HG02885 (cell line): ENCODE measurements around the gene COMT.

Experiments used
- ATAC-seq: cut with Tn5 transposase; IDR thresholded peaks from one replicate; pipeline ENCODE4 v1.9.1; 2021; ENCODE audit warnings: mild to moderate bottlenecking; ENCODE audit not compliant: unreplicated experiment, poor library complexity

COMT gene

DNA sequence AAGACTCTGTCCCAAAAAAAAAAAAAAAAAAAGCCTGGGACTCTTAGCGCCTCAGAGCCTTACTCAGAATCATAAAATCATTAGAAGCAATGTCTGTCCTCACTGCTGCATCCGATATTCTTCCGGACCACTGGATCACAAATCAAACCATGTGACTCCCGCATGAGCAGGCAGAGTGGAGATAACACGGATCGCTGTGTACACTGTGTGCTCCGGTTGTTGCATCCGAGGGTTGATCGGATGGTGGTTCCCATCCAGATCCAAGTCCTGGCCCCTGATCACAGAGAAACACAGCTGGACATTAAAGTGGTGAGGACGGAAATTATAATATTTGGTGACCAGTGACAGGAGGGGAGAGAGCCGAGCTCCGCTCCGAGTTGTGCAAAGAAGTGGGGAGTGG is 9.8 kb downstream of the COMT start:
- no peak for ATAC-seq

DNA sequence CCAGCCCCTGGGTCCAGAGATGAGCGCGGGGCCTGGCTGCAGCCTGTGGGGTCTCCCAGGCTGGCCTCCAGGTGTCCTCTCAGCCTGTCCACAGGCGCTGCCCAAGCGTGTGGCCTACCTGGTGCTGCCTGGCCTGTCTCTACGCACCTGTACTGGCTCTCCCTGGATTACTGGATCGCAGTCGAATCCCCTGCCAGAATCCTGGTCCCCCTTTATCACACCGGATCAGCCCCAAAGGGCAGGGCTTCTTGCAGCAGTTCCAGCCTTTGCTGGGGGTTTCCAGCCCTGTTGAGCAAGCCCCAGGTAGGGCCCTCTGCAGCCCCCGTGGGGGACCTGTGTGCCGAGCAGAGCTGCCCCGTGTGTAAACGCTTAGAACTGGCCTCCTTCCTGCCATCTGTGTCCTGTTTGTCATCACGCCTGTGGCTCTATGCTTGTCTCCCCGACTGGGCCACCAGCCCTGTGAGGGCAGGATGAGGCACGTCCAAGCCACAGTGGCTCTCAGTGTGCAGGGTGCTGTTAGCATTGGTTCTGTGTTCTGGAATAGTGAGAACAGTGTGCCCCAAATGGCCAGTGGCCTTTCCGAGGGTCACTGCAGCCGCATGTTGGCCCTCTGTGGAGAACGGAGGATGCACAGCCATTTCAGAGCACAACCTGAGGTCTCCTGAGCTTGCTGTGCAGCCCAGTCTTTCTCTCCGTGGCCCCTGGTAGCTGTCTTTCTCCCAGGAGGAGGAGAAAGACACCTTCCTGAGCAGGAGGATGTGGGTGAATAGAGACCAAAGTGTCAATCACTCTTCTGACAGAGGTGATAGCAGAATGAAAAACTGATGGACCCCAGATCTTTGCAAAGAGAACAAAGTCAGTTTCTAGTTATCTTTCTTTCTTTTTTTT is 13.9 kb downstream of the COMT start:
- ATAC-seq = no peak

DNA sequence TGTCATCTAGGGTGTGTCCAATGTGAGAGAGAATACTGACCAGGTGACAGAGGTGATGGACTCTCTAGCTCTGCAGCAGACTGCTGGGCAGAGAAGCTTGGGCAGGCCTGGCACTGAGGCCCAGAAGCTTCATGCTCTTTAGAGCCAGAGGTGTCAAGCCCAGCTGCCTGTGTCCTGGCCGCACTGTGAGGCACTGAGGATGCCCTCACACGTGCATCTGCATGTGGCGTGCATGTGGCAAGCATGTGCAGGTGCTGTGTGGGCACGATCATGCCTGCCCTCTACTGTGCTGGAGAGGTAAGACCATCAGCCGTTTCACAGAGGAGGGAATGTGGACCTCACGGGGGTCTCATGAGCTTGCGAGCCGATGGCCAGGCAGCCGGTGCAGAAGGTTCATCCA is 15.9 kb downstream of the COMT start:
- ATAC-seq = no peak

DNA sequence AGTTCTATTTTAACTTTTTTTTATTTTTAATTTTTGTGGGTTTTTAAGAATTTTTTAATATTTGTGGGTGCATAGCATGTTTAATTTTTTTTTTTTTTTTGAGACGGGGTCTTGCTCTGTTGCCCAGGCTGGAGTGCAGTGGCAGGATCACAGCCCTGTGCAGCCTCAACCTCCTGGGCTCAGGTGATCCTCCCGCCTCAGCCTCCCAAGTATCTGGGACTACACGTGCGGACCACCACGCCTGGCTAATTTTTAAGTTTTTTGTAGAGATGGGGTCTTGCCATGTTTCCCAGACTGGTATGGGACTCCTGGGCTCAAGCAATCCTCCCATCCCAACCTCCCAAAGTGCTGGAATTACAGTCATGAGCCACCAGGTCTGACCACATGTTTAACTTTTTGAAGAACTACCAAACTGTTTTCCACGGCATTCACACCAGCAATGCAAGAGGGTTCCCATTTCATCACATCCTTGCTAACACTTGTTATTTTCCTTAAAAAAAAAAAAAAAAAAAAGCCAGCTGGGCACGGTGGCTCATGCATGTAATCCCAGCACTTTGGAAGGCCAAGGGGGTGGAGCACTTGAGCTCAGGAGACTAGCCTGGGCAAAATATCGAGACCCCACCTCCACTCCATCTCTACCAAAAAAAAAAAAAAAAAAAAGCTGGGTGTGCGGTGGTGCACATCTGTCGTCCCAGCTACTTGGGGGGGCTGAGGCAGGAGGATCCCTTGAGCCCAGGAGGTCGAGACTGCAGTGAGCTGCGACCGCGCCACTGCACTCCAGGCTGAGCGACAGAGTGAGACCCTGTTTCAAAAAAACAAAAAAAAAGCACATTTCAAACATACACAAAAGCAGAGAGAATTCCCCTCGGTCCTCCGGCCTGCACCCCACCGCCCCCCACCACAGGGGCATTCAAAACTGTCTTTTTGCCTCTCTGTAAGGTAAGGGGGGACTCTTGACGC is 16.8 kb downstream of the COMT start:
- no peak for ATAC-seq

DNA sequence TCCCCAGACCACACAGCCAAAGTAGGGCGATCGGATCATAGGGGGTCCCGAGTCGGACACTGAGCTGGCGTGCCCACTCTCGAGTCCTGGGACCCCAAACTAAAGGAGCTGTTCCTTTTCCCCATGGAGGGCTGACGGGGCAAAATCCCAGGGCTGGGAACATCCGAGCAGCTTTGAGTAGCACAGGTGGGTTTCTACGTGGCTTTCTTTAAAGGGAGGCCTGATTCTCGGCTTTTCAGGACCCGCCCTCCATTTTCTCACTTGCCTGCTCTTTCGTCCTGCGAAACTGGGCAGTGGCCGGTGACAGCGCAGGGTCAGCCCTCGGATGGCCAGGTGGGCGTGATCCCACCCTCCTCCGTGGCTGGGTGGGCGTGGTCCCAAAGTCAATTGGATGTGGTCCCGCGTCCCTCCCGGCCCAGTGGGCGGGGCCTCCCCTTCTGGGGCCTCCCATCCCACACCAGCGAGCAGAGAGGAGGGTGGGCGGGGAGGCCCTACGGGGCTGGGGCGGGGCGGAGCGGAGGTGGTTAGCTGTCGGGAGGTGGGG is 17.5 kb downstream of the COMT start:
- ATAC-seq = no peak

DNA sequence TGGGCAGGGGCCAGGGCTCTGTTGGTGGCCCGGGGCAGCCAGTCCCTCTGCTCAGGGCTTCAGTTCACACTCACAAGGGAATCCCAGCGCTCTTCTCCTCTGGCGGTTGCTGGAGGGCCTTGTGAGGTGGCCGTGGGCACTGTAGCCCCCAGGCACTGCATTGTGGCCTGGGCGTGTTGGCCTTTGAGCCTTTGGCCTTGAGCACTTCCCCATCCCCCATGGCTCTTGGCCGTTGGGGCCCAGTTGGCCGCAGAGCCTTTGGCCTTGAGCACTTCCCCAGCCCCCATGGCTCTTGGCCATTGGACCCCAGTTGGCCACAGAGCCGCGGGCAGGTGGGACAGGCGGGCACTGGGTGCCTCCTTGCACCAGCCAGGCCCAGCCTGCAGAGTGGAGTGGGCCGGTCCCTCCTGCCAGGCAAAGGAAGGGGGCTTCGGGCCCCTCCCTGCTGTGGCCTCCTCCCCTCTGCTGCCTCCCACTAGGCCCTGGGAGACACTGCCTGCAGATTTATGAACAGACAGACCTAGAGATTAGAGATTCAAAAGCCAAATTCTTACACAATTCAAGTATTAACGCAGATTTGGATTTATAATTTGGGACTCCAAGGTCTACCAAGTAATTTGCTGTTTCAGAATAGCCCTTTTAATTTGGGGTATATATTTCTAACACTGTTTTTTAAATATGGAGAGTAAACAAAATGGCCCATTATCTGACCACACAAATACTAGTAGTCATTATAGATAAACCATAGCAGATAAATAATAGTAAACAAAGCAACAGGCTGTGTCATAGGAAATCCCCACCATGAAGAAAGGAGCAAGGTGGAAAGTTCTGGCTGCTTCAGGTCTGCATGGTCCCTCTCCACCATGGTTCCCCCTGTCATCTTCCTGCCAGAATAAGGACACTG is 18.3 kb downstream of the COMT start:
- no peak for ATAC-seq

DNA sequence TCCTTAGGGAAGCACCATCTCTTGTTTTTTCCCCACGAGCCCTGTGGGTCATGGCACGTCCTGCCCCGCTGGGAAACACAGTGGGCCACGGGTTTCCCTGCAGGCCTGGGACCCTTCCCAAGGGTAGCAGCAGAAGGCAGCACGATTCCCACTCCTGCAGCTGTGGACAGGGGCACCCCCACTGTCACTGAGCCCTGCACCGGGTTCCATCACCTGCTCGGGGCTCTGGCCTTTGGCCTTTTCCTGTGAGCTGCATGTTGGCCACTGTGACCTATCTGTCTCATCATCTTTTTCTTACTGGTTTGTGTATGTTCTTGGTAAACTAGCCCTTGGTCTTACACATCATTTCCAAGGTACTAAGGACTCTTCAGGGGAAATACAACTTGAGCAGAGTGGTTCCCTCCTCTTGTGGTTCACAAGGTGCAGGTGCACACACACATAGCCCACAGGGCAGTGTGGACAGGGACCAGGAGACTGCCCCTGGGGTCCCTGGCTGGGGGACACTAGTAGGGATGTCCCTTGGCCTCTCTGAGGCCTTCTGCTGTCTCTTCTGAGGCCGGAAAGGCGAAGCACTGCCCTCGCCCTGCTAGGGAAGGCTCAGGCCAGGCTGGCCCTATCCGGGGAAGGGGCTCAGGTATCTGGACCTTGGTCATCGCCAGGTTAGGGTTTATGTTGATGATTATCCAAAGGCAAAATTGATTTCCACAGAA is 19.1 kb downstream of the COMT start:
- no peak for ATAC-seq

DNA sequence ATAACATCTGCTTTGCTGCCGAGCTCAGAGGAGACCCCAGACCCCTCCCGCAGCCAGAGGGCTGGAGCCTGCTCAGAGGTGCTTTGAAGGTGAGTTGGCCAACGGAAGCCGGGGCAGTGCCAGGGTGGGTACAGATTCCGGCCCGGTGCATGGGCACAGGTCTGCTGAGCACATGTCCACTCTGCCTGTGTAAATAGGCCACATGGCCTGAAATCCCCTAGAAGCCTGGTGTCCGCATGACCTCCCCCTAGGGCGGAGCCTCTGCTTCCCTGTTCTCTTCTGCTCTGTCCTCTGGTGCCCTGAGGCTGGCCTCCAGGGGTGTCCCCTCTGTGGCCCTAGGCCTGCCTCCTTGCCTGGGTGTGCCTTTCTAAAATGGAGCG is 19.6 kb downstream of the COMT start:
- ATAC-seq = no peak

DNA sequence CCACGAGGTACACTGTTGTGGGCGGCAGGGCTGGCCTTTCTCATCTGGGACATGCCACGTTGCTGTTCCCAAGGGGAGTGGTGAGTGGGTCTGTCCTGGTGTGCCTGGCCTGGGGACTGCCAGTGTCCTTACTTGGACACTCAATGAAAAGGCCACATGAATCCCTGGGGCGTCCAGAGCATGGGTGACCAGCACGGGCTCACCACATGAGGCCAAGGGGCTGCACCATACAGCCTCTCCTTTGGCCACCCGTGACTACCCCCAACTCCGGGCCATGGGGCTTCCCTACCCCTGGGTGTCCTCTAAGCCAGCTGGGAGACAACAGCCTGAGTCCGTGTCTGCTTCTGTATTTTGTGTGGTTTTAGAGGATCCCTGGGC is 20.3 kb downstream of the COMT start:
- ATAC-seq = no peak

DNA sequence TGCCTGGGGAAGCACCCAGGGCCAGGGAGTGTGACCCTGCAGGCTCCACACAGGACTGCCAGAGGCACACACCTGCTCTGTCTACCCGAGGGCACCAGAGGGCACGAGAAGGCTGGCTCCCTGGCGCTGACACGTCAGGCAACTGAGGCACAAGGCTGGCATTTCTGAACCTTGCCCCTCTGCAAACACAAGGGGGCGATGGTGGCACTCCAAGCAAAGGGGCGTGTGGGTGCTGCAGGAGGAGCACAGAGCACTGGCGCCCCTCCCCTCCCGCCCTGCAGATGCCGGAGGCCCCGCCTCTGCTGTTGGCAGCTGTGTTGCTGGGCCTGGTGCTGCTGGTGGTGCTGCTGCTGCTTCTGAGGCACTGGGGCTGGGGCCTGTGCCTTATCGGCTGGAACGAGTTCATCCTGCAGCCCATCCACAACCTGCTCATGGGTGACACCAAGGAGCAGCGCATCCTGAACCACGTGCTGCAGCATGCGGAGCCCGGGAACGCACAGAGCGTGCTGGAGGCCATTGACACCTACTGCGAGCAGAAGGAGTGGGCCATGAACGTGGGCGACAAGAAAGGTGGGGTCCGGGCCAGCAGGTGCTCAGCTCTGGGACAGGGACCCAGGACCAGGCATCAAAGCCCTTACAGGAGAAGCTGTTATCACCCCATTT is 20.8 kb downstream of the COMT start:
- ATAC-seq = no peak

DNA sequence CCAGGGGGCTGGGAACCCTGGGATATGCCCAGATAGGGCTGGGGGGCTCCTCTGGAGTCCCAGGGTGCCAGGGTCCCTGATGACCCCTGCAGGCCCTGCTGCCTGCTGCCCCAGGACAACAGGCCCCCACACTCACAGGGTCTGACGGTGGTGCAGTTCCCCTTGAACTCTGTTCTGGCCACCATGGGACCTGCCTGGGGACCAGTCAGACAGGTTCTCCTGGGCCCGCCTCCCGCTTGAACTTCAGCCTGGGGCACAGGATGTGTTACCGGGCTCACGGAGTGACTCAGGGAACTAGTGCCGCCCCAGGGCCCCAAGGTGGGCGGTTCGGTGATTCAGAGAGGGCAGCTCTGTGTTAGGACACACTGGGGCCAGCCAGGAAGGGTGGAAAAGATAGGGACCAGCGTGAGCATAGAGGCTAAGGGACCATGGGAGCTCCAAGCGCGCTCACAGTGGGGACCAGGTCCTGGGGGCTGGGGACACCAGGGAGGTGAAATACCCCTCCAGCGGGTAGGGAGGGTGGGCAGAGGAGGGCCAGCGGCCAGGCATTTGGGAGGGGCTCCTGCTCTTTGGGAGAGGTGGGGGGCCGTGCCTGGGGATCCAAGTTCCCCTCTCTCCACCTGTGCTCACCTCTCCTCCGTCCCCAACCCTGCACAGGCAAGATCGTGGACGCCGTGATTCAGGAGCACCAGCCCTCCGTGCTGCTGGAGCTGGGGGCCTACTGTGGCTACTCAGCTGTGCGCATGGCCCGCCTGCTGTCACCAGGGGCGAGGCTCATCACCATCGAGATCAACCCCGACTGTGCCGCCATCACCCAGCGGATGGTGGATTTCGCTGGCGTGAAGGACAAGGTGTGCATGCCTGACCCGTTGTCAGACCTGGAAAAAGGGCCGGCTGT is 21.6 kb downstream of the COMT start:
- ATAC-seq = no peak

DNA sequence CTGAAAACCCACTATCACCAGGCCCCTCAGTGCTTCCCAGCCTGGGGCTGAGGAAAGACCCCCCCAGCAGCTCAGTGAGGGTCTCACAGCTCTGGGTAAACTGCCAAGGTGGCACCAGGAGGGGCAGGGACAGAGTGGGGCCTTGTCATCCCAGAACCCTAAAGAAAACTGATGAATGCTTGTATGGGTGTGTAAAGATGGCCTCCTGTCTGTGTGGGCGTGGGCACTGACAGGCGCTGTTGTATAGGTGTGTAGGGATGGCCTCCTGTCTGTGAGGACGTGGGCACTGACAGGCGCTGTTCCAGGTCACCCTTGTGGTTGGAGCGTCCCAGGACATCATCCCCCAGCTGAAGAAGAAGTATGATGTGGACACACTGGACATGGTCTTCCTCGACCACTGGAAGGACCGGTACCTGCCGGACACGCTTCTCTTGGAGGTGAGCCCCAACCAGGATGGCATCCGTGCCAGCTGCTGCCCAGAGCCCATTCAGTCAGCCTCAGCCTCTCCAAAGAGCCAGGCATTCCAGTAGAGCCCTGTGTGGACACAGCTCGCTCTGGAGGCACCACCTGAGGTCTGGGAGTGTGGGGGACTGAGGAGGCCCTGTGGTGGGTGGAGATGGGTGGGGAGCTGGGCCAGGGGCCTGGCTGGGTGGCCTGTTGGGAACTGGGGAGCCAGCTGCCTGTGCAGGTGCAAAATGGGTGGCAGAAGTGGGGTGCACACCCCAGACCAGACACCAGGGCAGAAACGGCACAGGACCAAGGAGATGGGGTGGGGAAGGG is 22.5 kb downstream of the COMT start:
- no peak for ATAC-seq

DNA sequence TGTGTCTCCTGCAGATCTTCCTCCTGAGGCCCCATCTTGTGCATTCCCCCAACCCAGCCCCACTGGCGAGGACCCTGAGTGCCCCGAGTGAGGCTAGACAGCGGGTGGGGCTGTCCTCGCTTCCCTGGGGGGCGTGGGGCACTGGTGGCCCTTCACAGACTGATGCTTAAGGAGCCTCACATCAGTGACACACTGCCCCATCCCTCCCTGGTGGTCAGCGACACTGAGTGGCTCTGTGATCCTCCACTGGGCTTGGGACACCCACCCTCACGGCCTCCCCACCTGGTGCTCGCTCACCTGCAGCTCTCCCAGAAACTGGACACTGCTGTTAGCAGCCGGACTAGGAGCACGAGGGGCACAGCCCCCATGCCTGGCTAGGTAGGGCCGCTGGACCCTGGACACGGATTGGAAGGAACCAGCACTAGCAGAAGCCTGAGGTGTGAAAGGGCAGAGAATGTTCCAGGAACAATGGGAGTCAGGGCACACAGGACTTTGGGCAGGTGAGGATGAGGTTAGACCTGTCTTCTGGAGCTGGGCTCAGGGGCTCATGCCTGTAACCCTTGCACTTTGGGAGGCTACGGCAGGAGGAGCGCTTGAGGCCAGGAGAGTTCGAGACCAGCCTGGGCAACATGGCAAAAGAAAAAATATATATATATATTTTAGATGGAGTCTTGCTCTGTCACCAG is 23.3 kb downstream of the COMT start:
- no peak for ATAC-seq

DNA sequence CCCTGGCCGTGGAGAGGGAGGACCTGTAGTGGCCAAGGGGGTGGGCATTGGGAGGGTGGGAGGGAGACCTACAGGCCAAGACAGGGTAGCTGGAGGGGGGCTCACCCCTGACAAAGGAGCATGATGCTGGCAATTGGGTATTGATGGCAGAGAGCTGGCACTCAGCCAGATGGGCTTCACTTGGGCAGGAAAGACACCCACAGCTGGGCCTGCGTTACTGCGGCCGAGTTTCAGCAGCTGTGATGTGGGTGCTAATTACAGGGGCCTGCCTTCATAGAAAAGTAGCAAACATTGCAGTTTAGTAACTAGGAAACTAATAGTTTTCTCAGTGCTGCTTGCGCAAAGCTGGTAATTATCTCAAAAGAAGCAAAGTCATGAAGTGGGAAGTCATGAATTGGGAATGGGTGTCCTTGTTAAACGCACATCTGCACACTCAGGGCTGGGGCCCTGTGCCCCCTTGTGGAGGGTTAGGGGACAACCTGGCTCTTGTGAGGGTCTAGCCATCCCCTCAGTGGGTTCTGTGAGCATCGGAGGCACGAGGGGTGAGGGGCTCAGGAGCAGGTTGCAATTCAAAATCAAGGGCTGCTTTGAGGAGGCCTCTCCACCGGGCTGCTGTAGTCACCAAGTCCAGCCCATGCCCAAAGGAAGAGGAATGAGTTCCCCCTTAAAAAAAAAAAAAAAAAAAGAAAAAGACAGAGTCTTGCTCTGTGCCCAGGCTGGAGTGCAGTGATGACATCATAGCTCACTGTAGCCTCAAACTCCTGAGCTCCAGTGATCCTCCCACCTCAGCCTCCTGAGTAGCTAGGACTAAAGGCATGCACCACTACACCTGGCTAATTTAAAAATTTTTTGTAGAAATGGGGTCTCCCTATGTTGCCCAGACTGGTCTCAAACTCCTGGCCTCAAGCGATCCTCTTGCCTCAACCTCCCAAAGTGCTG is 24.5 kb downstream of the COMT start:
- ATAC-seq = no peak

DNA sequence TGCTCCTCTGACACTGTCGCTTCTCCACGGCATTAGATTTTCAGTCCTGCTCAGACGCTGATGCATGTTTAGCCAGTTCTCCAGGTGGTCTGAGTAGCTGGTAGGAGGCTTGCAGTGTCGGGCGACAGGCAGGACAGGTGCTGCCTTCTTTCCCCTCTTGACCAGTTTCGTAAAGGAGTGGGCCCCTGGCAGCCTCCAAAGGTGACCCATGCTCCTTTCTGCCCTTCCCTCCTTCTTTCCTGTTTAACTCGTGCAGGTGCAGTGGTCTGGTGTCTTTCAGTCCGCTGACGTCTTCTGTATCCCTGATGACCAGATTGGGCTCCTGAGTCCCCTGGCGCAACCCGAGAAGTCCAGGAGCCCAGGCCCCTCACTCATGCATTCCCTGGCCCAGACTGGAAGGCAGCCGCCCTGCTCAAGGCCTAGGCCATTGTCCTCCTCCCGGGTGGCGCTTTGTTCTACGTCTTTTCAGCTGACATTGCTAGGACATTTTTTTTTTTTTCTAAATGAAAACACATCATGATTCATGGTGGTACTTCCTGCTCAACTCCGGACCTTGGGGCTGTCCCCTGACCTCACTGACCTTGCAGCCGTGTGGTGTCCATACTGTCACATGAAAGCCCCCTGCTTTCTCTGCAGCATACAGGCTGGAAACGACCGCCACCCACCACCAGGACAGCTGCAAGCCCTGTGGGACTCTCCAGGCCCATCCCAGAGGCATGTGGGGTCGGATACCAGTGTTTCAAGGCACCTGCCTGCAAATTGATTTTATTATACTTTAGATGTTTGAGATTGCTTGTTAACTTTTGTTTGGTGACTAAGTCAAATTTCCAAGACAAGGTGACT is 25.6 kb downstream of the COMT start:
- no peak for ATAC-seq
